HT-29 (cell line): Measurements from ENCODE around the gene CDH23. TPM values are rescaled to one million over a fixed set of nuclear protein-coding genes. Genes with fewer than 3 reads are reported as not detected.
"Not testable (repeated sequence)": the region's sequence is repeated elsewhere in the genome, so short reads cannot be mapped to it uniquely, and the experiment has no call there.

Experiments used
- DNase-seq: peaks from one replicate; pipeline ENCODE4 v3.0.0-alpha.2; 2015; ENCODE audit warnings: low spot score
- total RNA-seq: library from RNA; depleted of rRNA; stranded (reverse); fragments of >200 nt; shearing (Covaris generic); gene quantifications from 2 replicates; pipeline ENCODE4 v1.2.3, GENCODE V29; 2014; rRNA removed

CDH23 gene
- total RNA-seq: 0.05 and 0.63 TPM in 2 replicates

GRCh38 chr10:71396711-71397295 lies at the start of gene CDH23:
CDH23 (plus strand) TSS chr10:71396920; CDS start chr10:71439832, 42,912 bp downstream.
- DNase-seq: no peak

GRCh38 chr10:71347587-71348395 lies 48.9 kb upstream of the CDH23 start:
- no peak for DNase-seq

GRCh38 chr10:71348850-71349249 lies 47.9 kb upstream of the CDH23 start:
- DNase-seq: no peak

GRCh38 chr10:71349406-71349805 lies 47.3 kb upstream of the CDH23 start:
- DNase-seq: no peak

GRCh38 chr10:71351087-71351486 lies 45.6 kb upstream of the CDH23 start:
- no peak for DNase-seq

GRCh38 chr10:71351628-71352319 lies 44.9 kb upstream of the CDH23 start:
- no peak for DNase-seq

GRCh38 chr10:71353639-71354038 lies 43.1 kb upstream of the CDH23 start:
- DNase-seq: no peak

GRCh38 chr10:71354776-71355175 lies 41.9 kb upstream of the CDH23 start:
- no peak for DNase-seq

GRCh38 chr10:71355886-71356285 lies 40.8 kb upstream of the CDH23 start:
- DNase-seq: no peak

- no peak for DNase-seq
These were observed 38.9 kb upstream of the CDH23 start for GRCh38 chr10:71357792-71358265.

GRCh38 chr10:71358277-71358676 lies 38.4 kb upstream of the CDH23 start:
- DNase-seq: no peak

- DNase-seq: not testable (repeated sequence)
These were observed 37.8 kb upstream of the CDH23 start for GRCh38 chr10:71358906-71359305.

GRCh38 chr10:71359364-71360046 lies 37.2 kb upstream of the CDH23 start:
- no peak for DNase-seq

- DNase-seq: no peak
These were observed 36.0 kb upstream of the CDH23 start for GRCh38 chr10:71360735-71361134.

- no peak for DNase-seq
These were observed 35.1 kb upstream of the CDH23 start for GRCh38 chr10:71361581-71361980.

- no peak for DNase-seq
These were observed 34.6 kb upstream of the CDH23 start for GRCh38 chr10:71362141-71362540.

GRCh38 chr10:71363936-71364335 lies 32.8 kb upstream of the CDH23 start:
- no peak for DNase-seq

GRCh38 chr10:71365366-71365765 lies 31.4 kb upstream of the CDH23 start:
- DNase-seq: no peak

- DNase-seq: no peak
These were observed 30.0 kb upstream of the CDH23 start for GRCh38 chr10:71366690-71367089.

GRCh38 chr10:71367271-71367670 lies 29.4 kb upstream of the CDH23 start:
- no peak for DNase-seq

- no peak for DNase-seq
These were observed 28.5 kb upstream of the CDH23 start for GRCh38 chr10:71368176-71368575.

- DNase-seq: peak; percentile 37
These were observed 28.1 kb upstream of the CDH23 start for GRCh38 chr10:71368643-71369042.
